GM12872 (cell line): ENCODE results near the gene TOM1L2.

Experiments
- CTCF ChIP-seq: IDR thresholded peaks from 3 replicates; pipeline ENCODE4 v1.5.1; 2011; ENCODE audit warnings: low read depth, mild to moderate bottlenecking, low read length, moderate library complexity; ENCODE audit not compliant: insufficient read depth

The TOM1L2 gene

DNA sequence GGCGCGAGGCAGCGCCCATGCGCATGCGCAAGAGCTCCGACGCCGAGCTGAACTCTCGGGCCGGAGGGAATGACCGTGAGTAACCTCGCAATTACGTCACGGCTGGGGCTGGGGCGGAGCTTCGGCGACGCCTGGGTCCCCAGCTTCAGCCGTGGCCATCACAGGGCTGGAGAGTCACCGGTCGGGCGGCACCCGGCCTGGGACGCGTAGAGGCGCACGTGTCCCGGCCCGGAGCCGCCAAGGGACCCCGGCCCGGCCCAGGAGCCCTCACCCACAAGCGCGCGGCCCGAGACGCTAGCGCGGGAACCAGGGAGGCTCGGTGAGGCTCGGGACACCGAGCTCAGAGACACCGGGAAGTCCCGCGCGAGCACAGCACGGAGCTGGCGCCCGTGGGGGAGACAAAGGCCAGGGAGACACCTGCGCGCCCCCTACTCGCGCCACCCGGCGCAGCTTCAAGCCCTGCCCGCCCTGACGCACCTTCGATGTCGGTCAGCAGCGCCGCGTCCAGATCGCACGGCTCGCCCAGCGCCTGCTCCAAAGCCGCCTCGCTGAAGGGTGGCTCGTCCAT lies 135.9 kb downstream of the TOM1L2 start:
- TF ChIP-seq CTCF, result no peak

- no peak for TF ChIP-seq CTCF
Measured at GRCh38 chr17:17835415-17836249, 136.6 kb downstream of the TOM1L2 start.

DNA sequence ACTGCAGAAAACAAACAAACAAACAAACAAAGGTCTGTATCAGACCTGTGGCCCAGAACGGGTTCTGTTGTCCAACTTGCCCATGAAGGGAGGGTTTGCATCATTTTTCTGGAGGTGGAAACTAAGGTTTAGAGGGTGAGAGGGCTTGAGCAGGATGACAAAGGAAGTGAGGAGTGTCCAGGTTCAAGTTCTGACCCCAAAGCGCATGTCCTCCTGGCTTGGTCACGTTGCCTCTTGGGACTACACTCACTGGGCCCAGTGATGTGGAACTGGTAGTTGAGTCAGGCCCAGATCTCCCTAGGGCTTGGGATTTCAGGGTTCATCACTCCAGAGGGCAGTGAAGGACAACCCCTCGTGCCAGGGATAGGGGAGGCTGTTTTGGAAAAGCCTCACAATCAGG lies 137.2 kb downstream of the TOM1L2 start:
- TF ChIP-seq CTCF, result no peak

GRCh38 chr17:17833658-17834357 lies 138.4 kb downstream of the TOM1L2 start:
- TF ChIP-seq CTCF, result no peak

- TF ChIP-seq CTCF, result no peak
Measured at GRCh38 chr17:17832032-17832363, 140.2 kb downstream of the TOM1L2 start.

GRCh38 chr17:17831208-17832031 lies 140.8 kb downstream of the TOM1L2 start:
- TF ChIP-seq CTCF, result no peak

DNA sequence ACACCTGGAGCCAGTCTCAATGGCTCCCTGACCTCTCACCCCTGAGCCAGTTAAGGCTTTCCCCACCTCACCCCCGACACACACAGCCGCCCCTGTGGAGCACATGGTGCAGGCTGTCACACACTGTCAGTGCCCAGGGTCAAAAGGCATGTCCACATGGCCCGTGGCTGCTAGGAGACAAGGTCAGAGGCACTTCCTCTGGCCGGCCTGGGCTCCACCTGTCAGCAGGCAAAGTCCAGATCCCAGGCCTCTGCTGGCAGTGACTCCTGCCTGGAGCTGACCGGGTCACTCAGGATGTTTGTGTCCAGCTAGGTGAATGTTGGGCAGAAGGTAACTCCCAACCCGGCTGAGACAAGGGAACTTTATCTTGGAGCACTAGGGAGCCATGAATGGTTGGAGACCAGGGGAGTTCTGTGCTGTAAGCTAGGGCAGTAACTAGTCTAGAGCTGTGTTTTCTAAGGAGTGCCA lies 141.4 kb downstream of the TOM1L2 start:
- TF ChIP-seq CTCF, result no peak
